Small intestine (tissue), 7 donors: ENCODE measurements around the gene MEN1. TPM values are rescaled to one million over a fixed set of nuclear protein-coding genes. Genes with fewer than 3 reads are reported as not detected.

Experiments
- DNase-seq, 2 donors: peaks; one replicate each; pipeline versions ENCODE4 v3.0.0 to v3.0.0-alpha.2; 2013
- FAIRE-seq: peaks from 2 replicates; lab custom pipeline; 2012; peaks lifted over from hg19 to GRCh38; lab: Jason Lieb, UNC
- H3K27ac ChIP-seq, 3 donors: one replicate each; pipeline ENCODE4 v1.5.1; 2013; ENCODE audit warnings: low read length in 2 of 3, mild to moderate bottlenecking in 2 of 3, control low read depth in 1 of 3, inconsistent platforms in 1 of 3, low read depth in 1 of 3, moderate library complexity in 1 of 3
- H3K27me3 ChIP-seq, 3 donors: one replicate each; pipeline ENCODE4 v1.6.1; 2013; ENCODE audit warnings: low read length in 3 of 3, inconsistent platforms in 1 of 3; ENCODE audit not compliant: control insufficient read depth in 3 of 3, insufficient read depth in 3 of 3
- H3K36me3 ChIP-seq, 3 donors: one replicate each; pipeline ENCODE4 v1.6.1; 2013; ENCODE audit warnings: low read length in 3 of 3, inconsistent platforms in 1 of 3, low read depth in 1 of 3, mild to moderate bottlenecking in 1 of 3, moderate library complexity in 1 of 3; ENCODE audit not compliant: control insufficient read depth in 3 of 3, insufficient read depth in 2 of 3
- H3K4me1 ChIP-seq, 3 donors: one replicate each; pipeline ENCODE4 v1.6.1; 2013; ENCODE audit warnings: low read length in 2 of 3, inconsistent platforms in 1 of 3, low read depth in 1 of 3, mild to moderate bottlenecking in 1 of 3, moderate library complexity in 1 of 3; ENCODE audit not compliant: control insufficient read depth in 3 of 3, insufficient read depth in 2 of 3
- H3K4me3 ChIP-seq, 3 donors: one replicate each; pipeline ENCODE4 v1.5.1; 2013; ENCODE audit warnings: low read length in 3 of 3, control low read depth in 1 of 3, inconsistent platforms in 1 of 3, low read depth in 1 of 3, mild to moderate bottlenecking in 1 of 3, moderate library complexity in 1 of 3
- H3K9me3 ChIP-seq, 2 donors: one replicate each; pipeline ENCODE4 v1.6.1; 2013; ENCODE audit warnings: low read depth in 1 of 2, low read length in 1 of 2; ENCODE audit not compliant: control insufficient read depth in 2 of 2, insufficient read depth in 1 of 2
- WGBS, 3 donors: extraction: QIAGEN DNeasy Blood & Tissue Kit; methylation state at CpG; one replicate each; pipeline ENCODE4 v1.1.7; 2013; 5-methylcytosine and 5-hydroxymethylcytosine counted together
- polyA plus RNA-seq, 4 donors: library from polyadenylated mRNA; stranded (reverse) in 3 of 4; unstranded in 1 of 4; fragments of 200-250 nt in 3 of 4; fragments of 120-200 nt in 1 of 4; gene quantifications; one replicate each; pipeline versions ENCODE4 v1.2.1 to v1.2.3, GENCODE V29; 2013
- donor health status: healthy with polysubstance abuse.
- donor health status: control.
- donor health status: control.
- donor health status: Bipolar disorder and iron deficiency.
- donor health status: healthy.

MEN1 gene
- polyA plus RNA-seq, 4 donors, result 17.6 to 28.3 (median 25.2) TPM

DNA sequence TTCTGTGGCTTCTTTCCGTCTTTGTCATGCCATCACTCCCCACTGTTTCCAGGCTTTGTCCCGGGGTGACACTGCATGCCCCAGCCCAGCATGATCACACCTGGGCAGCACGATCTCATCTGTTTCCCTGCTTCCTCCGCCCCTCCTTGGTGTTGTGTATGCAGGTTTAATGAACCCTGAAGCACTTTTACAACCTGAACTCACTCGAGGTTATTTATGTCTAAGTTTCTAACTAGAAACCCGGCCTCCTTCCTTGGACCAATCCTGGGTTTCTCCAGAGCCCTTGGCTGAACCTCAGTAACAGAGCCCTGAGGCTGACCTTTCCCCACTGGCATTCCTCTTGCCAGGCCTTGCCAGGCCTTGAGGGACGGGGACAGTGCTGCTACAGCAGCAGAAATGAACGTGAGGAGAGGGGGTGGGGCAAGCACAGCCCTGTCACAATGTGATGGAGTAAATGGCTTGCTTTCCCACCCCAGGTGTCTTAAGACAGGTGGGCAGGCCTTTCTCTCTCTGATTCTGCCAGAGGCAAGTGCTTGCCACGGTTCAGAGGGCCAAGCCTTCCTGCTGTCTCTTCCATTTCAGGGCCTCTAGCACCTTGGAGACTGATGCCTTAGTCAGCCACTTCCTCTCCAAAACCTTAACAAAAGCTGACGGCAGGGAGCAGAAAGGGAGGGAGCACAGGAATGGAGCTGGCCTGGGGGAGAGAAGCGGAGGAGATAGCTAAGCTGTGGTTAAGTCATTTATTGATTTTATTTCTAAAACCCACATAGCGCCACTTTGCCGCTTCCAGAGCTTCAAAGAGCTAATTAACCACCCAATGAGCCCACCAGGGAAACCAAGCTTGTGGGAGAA is 47.5 kb downstream of the MEN1 start:
- 49 to 57% (median 52%) methylated on average over 13 of the region's 13 CpGs for WGBS, 3 donors
- Histone ChIP-seq H3K9me3 (no peaks in the 10 kb centered on the region), H3K4me3 (no peak overlapping the region), H3K4me1 (peaks cover 0 to 4% (median 2%) of the 10 kb centered on the region in 3 donors), H3K27ac (peak overlapping the region in 1 of 3 donors; percentile 17), H3K36me3 (peaks cover 21 to 65% (median 26%) of the 10 kb centered on the region in 3 donors), H3K27me3 (no peaks in the 10 kb centered on the region)
- DNase-seq (no peak), FAIRE-seq (no peak)

DNA sequence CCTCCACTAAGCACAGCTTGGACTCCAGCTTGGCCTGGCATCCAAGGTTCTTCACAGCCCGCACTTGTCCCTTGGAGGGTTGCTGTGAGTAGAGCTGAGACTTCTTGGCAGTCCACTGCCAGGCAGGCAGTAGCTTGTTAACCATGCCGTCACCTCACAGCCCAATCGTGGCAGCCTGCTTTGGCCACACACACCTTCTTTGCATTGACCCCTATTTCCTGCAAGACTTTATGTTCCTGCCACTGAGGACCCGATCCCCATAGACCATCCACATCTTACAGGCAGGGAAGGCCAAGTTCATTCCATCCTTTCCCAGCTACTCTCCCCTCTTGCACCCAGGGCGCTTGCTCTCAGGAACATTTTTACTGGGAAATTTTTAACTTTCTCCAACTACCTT is 48.1 kb downstream of the MEN1 start:
- 68 to 71% (median 70%) methylated on average over 5 of the region's 5 CpGs for WGBS, 3 donors
- Histone ChIP-seq H3K27ac (no peak overlapping the region), H3K9me3 (no peaks in the 10 kb centered on the region), H3K4me3 (no peak overlapping the region), H3K36me3 (peaks cover 16 to 62% (median 20%) of the 10 kb centered on the region in 3 donors), H3K4me1 (peaks cover 0 to 4% (median 2%) of the 10 kb centered on the region in 3 donors), H3K27me3 (no peaks in the 10 kb centered on the region)
- FAIRE-seq (no peak), DNase-seq (no peak)

DNA sequence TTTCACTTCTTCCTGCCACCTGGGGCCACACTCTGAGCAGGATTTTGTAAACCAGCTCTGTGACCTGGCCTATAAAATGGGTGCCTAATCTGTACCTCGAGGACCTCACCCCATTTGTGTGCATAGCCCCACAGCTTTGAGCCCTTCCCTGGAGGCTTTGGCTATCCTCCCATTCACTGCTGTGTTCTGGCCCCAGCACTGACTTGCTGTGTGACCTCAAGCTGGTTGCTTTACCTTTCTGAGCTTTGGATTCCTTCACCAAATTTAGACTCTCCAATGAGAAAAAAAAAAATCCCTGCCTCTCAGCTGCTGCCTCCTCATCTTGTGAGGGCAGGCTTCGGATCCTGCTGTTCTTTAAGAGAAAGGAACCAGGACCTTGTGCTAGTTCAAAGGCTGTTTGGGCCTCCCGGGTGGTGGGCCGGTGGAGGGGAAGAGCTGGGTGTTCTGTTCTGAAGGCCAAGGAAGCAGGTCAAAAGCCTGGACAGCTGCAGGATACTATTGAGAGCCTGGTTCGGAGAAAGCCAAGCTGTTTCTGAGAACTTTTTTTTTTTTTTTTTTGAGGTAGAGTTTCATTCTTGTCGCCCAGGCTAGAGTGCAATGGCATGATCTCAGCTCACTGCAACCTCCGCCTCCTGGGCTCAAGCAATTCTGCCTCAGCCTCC is 49.5 kb downstream of the MEN1 start:
- FAIRE-seq, result no peak
- no peak for DNase-seq
- Histone ChIP-seq H3K9me3 (no peaks in the 10 kb centered on the region), H3K36me3 (peaks cover 4 to 49% (median 11%) of the 10 kb centered on the region in 3 donors), H3K27me3 (no peaks in the 10 kb centered on the region), H3K4me1 (peaks cover 0 to 4% (median 2%) of the 10 kb centered on the region in 3 donors), H3K4me3 (no peak overlapping the region), H3K27ac (peak overlapping the region in 1 of 3 donors; percentile 24)
- 55 to 62% (median 57%) methylated on average over 7 of the region's 7 CpGs for WGBS, 3 donors

DNA sequence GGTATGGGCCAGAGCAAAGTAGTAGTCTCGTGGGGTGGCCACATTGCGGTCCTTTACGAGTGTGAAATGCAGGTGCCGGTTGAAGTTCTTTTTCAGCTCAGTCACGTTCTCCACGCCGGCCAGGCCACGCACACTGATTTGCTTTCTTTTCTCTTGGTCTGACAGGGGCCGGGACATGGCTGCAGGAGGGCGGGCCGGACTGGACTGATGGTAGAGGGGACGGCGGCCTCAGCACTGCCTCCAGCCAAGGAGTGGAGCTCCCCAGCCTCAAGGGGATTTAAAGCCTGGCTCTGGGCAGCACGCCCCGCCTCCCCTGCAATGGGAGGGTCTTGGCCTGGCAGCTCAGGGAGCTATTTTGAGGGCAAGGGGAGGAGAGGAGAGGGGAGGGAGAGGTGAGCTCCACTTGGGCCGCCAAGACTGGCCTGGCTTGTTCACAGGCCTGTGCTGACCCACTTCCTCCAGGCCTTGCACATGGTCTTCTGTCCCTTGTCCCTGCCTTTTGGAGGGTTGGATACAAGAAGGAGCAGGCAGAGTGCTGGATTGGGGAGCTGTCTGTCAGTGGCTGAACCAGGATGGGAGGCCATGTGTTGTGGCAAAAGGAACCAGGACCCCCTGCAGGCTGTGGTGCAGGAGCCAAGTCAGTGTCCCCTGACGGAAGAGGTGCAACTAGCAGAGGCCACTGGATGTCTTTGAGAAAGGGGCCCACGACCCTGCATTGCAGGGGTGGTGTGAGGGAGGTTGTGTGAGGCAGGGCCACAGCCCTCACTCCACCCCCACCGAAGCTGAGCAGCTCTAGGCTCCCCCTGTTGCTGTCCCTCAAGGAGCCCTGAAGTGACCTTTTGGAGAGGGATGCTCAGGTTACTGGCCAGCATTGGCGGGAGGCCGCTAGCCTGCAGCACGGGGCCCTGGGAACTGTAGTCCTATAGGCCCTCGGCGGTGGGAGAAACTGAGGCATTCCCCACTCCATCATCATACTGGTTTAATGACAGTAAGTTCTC is 50.3 kb downstream of the MEN1 start, which contains the start of gene PYGM:
Gene PYGM, minus strand, starts transcription at position 253 of the 998 bp plus-strand sequence. Its CDS starts 76 bp downstream, at position 177.
- Histone ChIP-seq H3K36me3 (peaks cover 0 to 40% (median 3%) of the 10 kb centered on the region in 3 donors), H3K27ac (peak within 1 kb of the TSS in 1 of 3 donors; percentile 24), H3K4me3 (no peak within 1 kb of the TSS), H3K4me1 (peaks cover 0 to 4% (median 0%) of the 10 kb centered on the region in 3 donors), H3K9me3 (no peaks in the 10 kb centered on the region), H3K27me3 (no peaks in the 10 kb centered on the region)
- FAIRE-seq, result no peak
- 59 to 65% (median 65%) methylated on average over 24 of the region's 24 CpGs for WGBS, 3 donors
- DNase-seq, result no peak

DNA sequence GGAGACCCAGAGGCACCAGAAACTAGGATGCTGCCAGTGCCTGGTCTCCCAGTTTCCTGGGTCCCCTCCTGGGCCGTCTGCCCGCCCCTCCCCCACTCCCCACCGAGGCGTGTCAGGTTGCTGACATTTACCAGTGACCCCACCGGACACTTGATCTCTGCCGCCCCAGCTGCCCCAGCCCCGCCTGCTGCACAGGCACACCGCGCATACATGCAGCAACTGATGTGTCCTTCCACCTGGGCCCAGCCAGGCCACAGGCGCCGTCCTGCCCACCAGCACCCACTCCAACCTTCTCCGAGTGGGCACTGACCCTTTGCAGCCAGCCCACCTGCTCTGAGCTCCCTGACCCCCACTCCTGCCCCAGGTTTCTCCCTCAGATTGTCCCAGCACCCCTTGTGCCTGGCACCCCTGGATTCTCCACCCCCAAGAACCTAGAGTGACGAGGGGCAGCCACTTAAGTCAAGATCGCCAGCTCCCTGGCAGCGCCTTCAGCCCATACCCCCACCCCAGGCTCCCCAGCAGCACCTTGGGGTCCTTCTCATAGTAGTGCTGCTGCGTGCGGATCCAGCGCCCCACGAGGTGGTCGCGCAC is 51.1 kb downstream of the MEN1 start:
- no peaks in the 10 kb centered on the region for H3K27me3 ChIP-seq
- no peak for DNase-seq
- no peak for FAIRE-seq
- no peak overlapping the region for H3K4me3 ChIP-seq
- H3K27ac ChIP-seq, result no peak overlapping the region
- 67 to 80% (median 78%) methylated on average over 17 to 21 of the region's 21 CpGs for WGBS, 3 donors
- H3K4me1 ChIP-seq, result peaks cover 0 to 4% (median 0%) of the 10 kb centered on the region in 3 donors
- no peaks in the 10 kb centered on the region for H3K9me3 ChIP-seq
- H3K36me3 ChIP-seq, result peaks cover 0 to 33% (median 1%) of the 10 kb centered on the region in 3 donors

DNA sequence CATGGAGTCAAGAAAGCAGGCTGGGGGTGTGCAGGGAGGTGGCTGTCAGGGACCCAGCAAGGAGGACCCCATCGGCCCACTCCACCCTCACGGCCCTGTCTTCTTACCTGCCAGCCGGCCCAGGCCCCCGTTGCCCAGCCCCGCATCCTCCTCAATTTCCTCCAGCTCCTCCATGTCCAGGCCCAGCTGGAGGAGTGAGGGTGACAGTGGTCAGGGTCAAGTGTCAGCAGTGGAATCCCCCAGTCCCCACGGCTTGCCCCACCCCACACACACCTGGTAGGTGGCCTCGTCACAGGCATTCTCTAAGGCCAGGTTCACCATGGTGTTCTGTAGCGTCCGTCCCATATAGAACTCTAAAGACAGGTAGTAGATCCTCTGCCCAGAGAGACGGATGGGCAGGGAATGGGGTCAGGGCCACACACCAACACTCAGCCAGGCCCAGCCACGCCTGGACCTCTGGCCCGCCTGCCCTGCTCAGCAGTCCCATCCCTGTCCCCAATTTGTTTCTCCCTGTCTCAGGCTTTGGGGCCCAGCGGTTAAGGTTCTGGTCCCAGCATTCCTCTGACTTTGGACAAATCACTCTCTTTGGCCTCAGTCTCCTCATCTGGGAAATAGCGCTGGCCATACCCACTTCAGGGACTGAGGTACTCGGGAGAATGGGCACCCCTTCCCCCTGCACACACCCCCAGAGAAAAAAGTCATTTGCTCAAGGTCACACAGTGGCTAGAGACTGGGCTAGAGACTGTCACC is 51.8 kb downstream of the MEN1 start:
- Histone ChIP-seq H3K36me3 (peaks cover 0 to 25% (median 0%) of the 10 kb centered on the region in 3 donors), H3K4me1 (peaks cover 0 to 4% (median 0%) of the 10 kb centered on the region in 3 donors), H3K9me3 (no peaks in the 10 kb centered on the region), H3K27ac (no peak overlapping the region), H3K27me3 (no peaks in the 10 kb centered on the region), H3K4me3 (no peak overlapping the region)
- FAIRE-seq (no peak), DNase-seq (no peak)
- WGBS, 3 donors, result 85 to 88% (median 88%) methylated on average over 14 to 15 of the region's 15 CpGs

DNA sequence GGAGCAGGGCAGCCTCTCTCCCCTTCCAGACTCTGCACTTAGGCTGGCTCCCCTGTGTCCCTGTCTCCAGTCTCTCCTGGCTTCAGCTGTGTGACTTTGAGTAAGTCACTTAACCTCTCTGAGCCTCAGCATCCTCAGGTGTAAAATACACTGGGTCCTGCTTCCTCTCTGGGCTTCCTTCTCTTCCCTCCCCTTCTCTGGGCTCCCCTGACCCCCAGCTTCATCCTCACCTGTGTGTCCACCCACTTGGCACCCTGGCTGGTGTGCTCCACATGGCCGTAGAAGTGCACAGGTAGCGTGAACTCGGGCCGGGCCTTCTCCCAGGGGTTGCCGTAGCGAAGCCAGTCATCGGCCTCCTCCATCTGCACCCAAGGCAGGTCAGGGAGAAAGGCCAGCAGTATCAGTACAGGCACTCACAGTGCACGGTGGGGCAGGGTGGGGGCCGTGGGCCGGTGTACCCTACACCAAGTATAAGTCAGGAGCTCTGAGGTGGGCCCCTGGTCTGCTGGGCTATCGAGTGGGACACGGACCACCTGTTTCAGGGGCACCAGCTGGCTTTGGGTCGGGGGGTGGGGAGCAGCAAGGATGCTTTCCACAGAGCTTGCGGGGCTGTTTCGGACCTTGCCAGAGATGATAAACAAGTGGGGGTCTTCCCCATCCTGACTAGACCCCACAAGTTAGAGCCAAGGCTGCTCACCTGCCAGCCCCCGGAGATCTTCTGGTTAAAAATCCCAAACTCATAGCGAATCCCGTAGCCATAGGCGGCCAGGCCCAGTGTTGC is 52.6 kb downstream of the MEN1 start:
- H3K9me3 ChIP-seq, result no peaks in the 10 kb centered on the region
- peaks cover 0 to 18% (median 0%) of the 10 kb centered on the region in 3 donors for H3K36me3 ChIP-seq
- H3K27ac ChIP-seq, result no peak overlapping the region
- H3K4me1 ChIP-seq, result peaks cover 0 to 4% (median 0%) of the 10 kb centered on the region in 3 donors
- FAIRE-seq (no peak), DNase-seq (no peak)
- WGBS, 3 donors, result 83 to 88% (median 87%) methylated on average over 19 of the region's 19 CpGs
- no peaks in the 10 kb centered on the region for H3K27me3 ChIP-seq
- H3K4me3 ChIP-seq, result no peak overlapping the region
